OCI-LY7 (cell line): Measurements from ENCODE around the gene TRPM2. TPM values are rescaled to one million over a fixed set of nuclear protein-coding genes. Genes with fewer than 3 reads are reported as not detected.

ENCODE experiments used
- BruUV-seq: library from RNA; stranded (reverse); fragments of 400-500 nt; replicated peaks from 2 replicates; lab custom pipeline; 2021; lab: Mats Ljungman, UMichigan
- CTCF ChIA-PET: fragments of 300-600 bp; sonication (Branson Sonifier 250); formaldehyde crosslinking; loops from one replicate; lab custom pipeline; 2022; ENCODE audit warnings: antibody characterized with exemption; ENCODE audit not compliant: unreplicated experiment; lab: Charles Lee
- POLR2A ChIA-PET: fragments of 300-600 bp; sonication (Branson Sonifier 250); formaldehyde crosslinking; loops from one replicate; lab custom pipeline; 2022; ENCODE audit warnings: antibody characterized with exemption; lab: Charles Lee
- DNase-seq: peaks from one replicate; pipeline ENCODE4 v3.0.0-alpha.2; 2015; ENCODE audit warnings: low spot score
- H2AFZ ChIP-seq: fragments of 200-600 bp; sonication (generic), shearing (Covaris generic); 2 replicates; pipeline ENCODE4 v1.6.1; 2014; ENCODE audit warnings: mild to moderate bottlenecking, antibody characterized with exemption, low read length, moderate library complexity
- H3K27ac ChIP-seq: fragments of 200-600 bp; sonication (generic); 2 replicates; pipeline ENCODE4 v1.5.1; 2014; ENCODE audit warnings: mixed run types, low read depth, mild to moderate bottlenecking, moderate library complexity, low read length, inconsistent platforms; ENCODE audit not compliant: poor library complexity, severe bottlenecking
- H3K36me3 ChIP-seq: fragments of 200-600 bp; sonication (generic); 2 replicates; pipeline ENCODE4 v1.6.1; 2014; ENCODE audit warnings: mild to moderate bottlenecking, antibody characterized with exemption, low read length, moderate library complexity, mixed read lengths; ENCODE audit not compliant: insufficient read depth
- H3K4me1 ChIP-seq: fragments of 200-600 bp; sonication (generic); 2 replicates; pipeline ENCODE4 v1.5.1; 2014; ENCODE audit warnings: mild to moderate bottlenecking, low read length; ENCODE audit not compliant: insufficient read depth, poor library complexity, severe bottlenecking
- H3K4me2 ChIP-seq: fragments of 200-600 bp; sonication (generic); 2 replicates; pipeline ENCODE4 v1.6.1; 2014; ENCODE audit warnings: mild to moderate bottlenecking, low read length
- H3K4me3 ChIP-seq: fragments of 200-600 bp; sonication (generic); 2 replicates; pipeline ENCODE4 v1.5.1; 2014; ENCODE audit warnings: mild to moderate bottlenecking, low read depth, low read length; ENCODE audit not compliant: poor library complexity, severe bottlenecking
- H3K79me2 ChIP-seq: fragments of 200-600 bp; sonication (generic); 2 replicates; pipeline ENCODE4 v1.6.1; 2016; ENCODE audit warnings: low read depth, mild to moderate bottlenecking, low read length, moderate library complexity, mixed read lengths; ENCODE audit not compliant: insufficient read depth
- H3K9me2 ChIP-seq: fragments of 200-600 bp; sonication (generic); 2 replicates; pipeline ENCODE4 v1.6.1; 2016; ENCODE audit warnings: mild to moderate bottlenecking, low read length, mixed read lengths; ENCODE audit not compliant: insufficient read depth
- H3K9me3 ChIP-seq: fragments of 200-600 bp; sonication (generic); 2 replicates; pipeline ENCODE4 v1.6.1; 2014; ENCODE audit warnings: mild to moderate bottlenecking, mixed run types, low read length, mixed read lengths
- H4K20me1 ChIP-seq: fragments of 200-600 bp; sonication (generic); 2 replicates; pipeline ENCODE4 v1.6.1; 2014; ENCODE audit warnings: mild to moderate bottlenecking, antibody characterized with exemption, low read length, moderate library complexity, mixed read lengths; ENCODE audit not compliant: insufficient read depth
- CTCF ChIP-seq: fragments of 200-600 bp; sonication (generic); conservative IDR thresholded peaks from 2 replicates; pipeline ENCODE4 v1.5.1; 2014; ENCODE audit warnings: mild to moderate bottlenecking, antibody characterized with exemption, low read length, moderate library complexity, mixed read lengths
- EZH2phosphoT487 ChIP-seq: fragments of 200-600 bp; sonication (generic); IDR thresholded peaks from 2 replicates; pipeline ENCODE4 v1.6.1; 2018; ENCODE audit warnings: low read depth, borderline replicate concordance, mild to moderate bottlenecking, mixed run types, antibody characterized with exemption, low read length, moderate library complexity, mixed read lengths
- intact Hi-C: fragments of 100-400 bp; cut with micrococcal nuclease; formaldehyde crosslinking; loops from one replicate; pipeline ENCODE4 v1.10.0; 2022; ENCODE audit not compliant: unreplicated experiment
- total RNA-seq, 2 experiments: library from RNA; depleted of rRNA in 1 of 2; stranded (reverse); fragments of >200 nt in 1 of 2; shearing (Covaris generic) in 1 of 2; gene quantifications; 2 replicates each; pipeline ENCODE4 v1.2.3, GENCODE V29; 2014 to 2022

TRPM2 gene
- total RNA-seq, 2 experiments from 2014 or later = 1.8 to 7.1 TPM

- ChIA-PET POLR2A (interaction anchor here (0.5 kb wide), 1 partner anchor 33 kb away, joined by 4 read pairs; no protein-coding TSS in a partner anchor), CTCF (no interaction called here)
- no TSS peak for BruUV-seq
- Histone ChIP-seq H4K20me1 (no peaks in the 10 kb centered on the region), H3K79me2 (no peaks in the 10 kb centered on the region), H3K9me2 (no peaks in the 10 kb centered on the region), H3K4me1 (no peaks in the 10 kb centered on the region), H3K4me3 (no peak overlapping the region), H3K4me2 (no peak overlapping the region), H2AFZ (no peak overlapping the region), H3K27ac (no peak overlapping the region), H3K36me3 (no peaks in the 10 kb centered on the region), H3K9me3 (no peaks in the 10 kb centered on the region)
- TF ChIP-seq EZH2phosphoT487 (no peak), CTCF (no peak)
- intact Hi-C loops = no loop called here
- DNase-seq = no peak
Measured at GRCh38 chr21:44437696-44438431, 84.4 kb downstream of the TRPM2 start.

GRCh38 chr21:44438531-44439210, 85.2 kb downstream of the TRPM2 start:
- BruUV-seq = no TSS peak
- CTCF ChIA-PET = no interaction called here

More at GRCh38 chr21:44438531-44439210, 85.2 kb downstream of the TRPM2 start:
- Histone ChIP-seq H3K4me2 (no peak overlapping the region), H3K4me3 (no peak overlapping the region), H4K20me1 (no peaks in the 10 kb centered on the region), H2AFZ (no peak overlapping the region), H3K36me3 (no peaks in the 10 kb centered on the region), H3K27ac (no peak overlapping the region), H3K4me1 (no peaks in the 10 kb centered on the region), H3K9me2 (no peaks in the 10 kb centered on the region), H3K9me3 (no peaks in the 10 kb centered on the region), H3K79me2 (no peaks in the 10 kb centered on the region)
- TF ChIP-seq EZH2phosphoT487 = no peak
- TF ChIP-seq CTCF = no peak
- DNase-seq = no peak
- POLR2A ChIA-PET = no interaction called here
- intact Hi-C loops = no loop called here
